BJ (cell line): ENCODE data around the gene CDC42BPA. TPM values are rescaled to one million over a fixed set of nuclear protein-coding genes. Genes with fewer than 3 reads are reported as not detected.
"Not testable (repeated sequence)": the region's sequence is repeated elsewhere in the genome, so short reads cannot be mapped to it uniquely, and the experiment has no call there.

Experiments used
- CTCF ChIA-PET: fragments of 350-600 bp; formaldehyde crosslinking; extraction: SDS; loops from one replicate; lab custom pipeline; 2021; ENCODE audit warnings: antibody characterized with exemption, inconsistent platforms; lab: Yijun Ruan, JAX
- POLR2A ChIA-PET: fragments of 300-600 bp; sonication (Branson Sonifier 250); formaldehyde crosslinking; extraction: SDS; loops from one replicate; lab custom pipeline; 2021; ENCODE audit warnings: antibody characterized with exemption; lab: Charles Lee
- DNase-seq: peaks from one replicate; pipeline ENCODE4 v3.0.0-alpha.2; 2011; ENCODE audit warnings: low read depth
- H3K27me3 ChIP-seq: 2 replicates; pipeline ENCODE4 v1.6.0; 2011; ENCODE audit warnings: low read length; ENCODE audit not compliant: control insufficient read depth, insufficient read depth
- H3K36me3 ChIP-seq: 2 replicates; pipeline ENCODE4 v1.5.1; 2011; ENCODE audit warnings: low read length; ENCODE audit not compliant: control insufficient read depth, insufficient read depth
- H3K4me3 ChIP-seq: 2 replicates; pipeline ENCODE4 v1.5.1; 2011; ENCODE audit warnings: low read depth, mild to moderate bottlenecking, control low read depth, low read length
- polyA plus RNA-seq: library from polyadenylated mRNA; depleted of rRNA; stranded (reverse); fragments of >200 nt; gene quantifications from 2 replicates; pipeline ENCODE4 v1.2.3, GENCODE V29; 2011
- TF ChIP-seq, protein P1 (sequence below): IDR thresholded peaks from 2 replicates; pipeline ENCODE4 v1.5.1; 2011; ENCODE audit warnings: low read depth, mild to moderate bottlenecking, control low read depth, inconsistent platforms, low read length, moderate library complexity; ENCODE audit not compliant: insufficient read depth

The CDC42BPA gene
- polyA plus RNA-seq, 1 experiment: 17.9 TPM

DNA sequence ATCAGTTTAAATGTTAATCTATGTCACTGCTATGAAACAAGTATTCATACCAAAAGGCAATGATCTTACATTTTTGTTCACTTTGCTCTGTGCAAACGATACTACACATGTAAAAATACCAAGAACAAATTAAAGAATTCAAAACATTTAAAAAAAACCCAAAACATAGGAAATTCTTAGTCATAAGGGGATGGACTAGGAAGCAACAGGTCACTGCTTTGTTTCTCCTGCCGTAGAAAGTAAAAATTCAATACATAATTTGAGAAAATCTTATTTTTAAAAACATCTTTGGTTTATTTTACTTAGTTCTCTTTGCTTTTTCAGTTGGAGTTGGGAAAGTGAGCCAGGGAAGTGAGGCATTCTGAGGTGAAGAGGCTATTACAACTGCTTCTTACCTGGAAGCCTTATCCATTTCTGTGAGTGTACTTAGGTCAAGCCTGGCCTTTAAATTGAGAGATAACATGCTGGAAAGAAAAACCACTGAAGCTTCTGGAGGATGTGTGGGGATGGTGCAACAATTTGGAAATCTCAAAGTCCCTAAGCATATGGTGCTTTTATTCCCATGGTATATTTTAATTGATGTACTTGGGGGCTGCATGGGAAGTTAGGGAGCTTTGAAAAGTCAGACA, 183.5 kb downstream of the CDC42BPA start:
- ChIA-PET CTCF (interaction anchor here (0.6 to 1.1 kb wide), 2 partner anchors 8 to 19 kb away, joined by 3 read pairs; no protein-coding TSS in a partner anchor), POLR2A (no interaction called here)
- H3K27me3 ChIP-seq: no peaks in the 10 kb centered on the region
- TF ChIP-seq, protein P1, sequence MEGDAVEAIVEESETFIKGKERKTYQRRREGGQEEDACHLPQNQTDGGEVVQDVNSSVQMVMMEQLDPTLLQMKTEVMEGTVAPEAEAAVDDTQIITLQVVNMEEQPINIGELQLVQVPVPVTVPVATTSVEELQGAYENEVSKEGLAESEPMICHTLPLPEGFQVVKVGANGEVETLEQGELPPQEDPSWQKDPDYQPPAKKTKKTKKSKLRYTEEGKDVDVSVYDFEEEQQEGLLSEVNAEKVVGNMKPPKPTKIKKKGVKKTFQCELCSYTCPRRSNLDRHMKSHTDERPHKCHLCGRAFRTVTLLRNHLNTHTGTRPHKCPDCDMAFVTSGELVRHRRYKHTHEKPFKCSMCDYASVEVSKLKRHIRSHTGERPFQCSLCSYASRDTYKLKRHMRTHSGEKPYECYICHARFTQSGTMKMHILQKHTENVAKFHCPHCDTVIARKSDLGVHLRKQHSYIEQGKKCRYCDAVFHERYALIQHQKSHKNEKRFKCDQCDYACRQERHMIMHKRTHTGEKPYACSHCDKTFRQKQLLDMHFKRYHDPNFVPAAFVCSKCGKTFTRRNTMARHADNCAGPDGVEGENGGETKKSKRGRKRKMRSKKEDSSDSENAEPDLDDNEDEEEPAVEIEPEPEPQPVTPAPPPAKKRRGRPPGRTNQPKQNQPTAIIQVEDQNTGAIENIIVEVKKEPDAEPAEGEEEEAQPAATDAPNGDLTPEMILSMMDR: no peak
- no peak for DNase-seq
- no peaks in the 10 kb centered on the region for H3K36me3 ChIP-seq
- no peak overlapping the region for H3K4me3 ChIP-seq

GRCh38 chr1:227132695-227133094, 185.6 kb downstream of the CDC42BPA start:
- H3K36me3 ChIP-seq, POLR2A ChIA-PET, H3K4me3 ChIP-seq, H3K27me3 ChIP-seq, DNase-seq: not testable (repeated sequence)
- CTCF ChIA-PET: interaction anchor here (1.3 kb wide), 1 partner anchor 126 kb away, joined by 4 read pairs; no protein-coding TSS in a partner anchor

DNA sequence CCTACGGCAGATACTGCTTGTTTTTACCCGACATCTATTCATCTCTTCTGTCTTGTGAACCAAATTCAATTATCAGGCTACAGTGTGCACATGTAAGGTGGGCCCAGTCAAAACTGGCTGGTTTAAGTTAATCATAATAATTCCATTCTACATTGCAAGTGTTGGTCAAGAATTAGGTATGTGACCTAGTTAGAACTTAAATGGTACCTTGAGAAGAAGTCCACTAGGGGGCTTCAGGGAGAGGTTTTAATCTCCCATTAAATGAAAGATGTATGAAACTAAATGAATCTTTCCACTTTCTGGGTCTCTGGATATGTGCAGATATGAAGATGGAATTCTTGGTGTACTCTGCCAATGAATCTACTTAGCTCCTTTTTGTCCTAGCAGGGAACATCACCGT, 187.1 kb downstream of the CDC42BPA start:
- TF ChIP-seq, protein P1: peak; percentile 62
- no peaks in the 10 kb centered on the region for H3K36me3 ChIP-seq
- no peaks in the 10 kb centered on the region for H3K27me3 ChIP-seq
- POLR2A ChIA-PET: no interaction called here
- no peak overlapping the region for H3K4me3 ChIP-seq
- CTCF ChIA-PET: interaction anchor here (0.8 to 1.3 kb wide), 3 partner anchors 53 to 128 kb away, joined by 3 to 4 read pairs (median 3); no protein-coding TSS in a partner anchor
- peak; percentile 3 for DNase-seq

- DNase-seq: no peak
- H3K4me3 ChIP-seq: no peak overlapping the region
- no peaks in the 10 kb centered on the region for H3K36me3 ChIP-seq
- POLR2A ChIA-PET: no interaction called here
- no peaks in the 10 kb centered on the region for H3K27me3 ChIP-seq
- TF ChIP-seq, protein P1: no peak
- CTCF ChIA-PET: no interaction called here
Observed at GRCh38 chr1:227127891-227128290, 190.4 kb downstream of the CDC42BPA start.

DNA sequence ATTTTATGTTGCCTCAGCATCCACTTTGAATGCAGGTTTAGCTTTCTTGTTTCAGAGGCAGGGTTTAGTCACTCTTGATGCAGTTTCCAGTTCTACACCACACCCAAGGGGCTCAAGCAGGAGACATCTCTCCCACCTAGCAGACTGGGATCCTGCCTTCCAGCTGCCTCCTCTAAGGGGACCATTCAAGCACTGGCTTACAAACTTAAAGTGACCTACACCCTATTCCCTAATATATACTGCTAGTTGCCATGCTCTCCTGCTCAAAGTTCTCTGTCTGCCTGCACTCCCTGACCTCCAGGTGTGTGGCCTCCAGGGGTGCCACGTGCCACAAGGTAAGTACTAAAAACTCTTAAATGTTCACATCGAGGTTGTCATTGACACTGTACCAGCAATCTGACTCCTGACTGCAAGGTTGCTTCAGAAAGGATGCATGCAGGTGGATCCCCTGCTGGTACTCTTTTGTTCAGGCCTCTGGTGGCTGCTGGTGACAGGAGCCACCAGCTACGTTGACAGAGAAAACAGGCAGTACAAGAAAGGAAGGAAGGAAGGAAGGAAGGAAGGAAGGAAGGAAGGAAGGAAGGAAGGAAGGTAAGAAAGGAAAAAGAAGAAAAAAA, 192.3 kb downstream of the CDC42BPA start:
- Histone ChIP-seq H3K4me3 (no peak overlapping the region), H3K27me3 (no peaks in the 10 kb centered on the region), H3K36me3 (no peaks in the 10 kb centered on the region)
- DNase-seq: no peak
- ChIA-PET POLR2A (no interaction called here), CTCF (no interaction called here)
- TF ChIP-seq, protein P1: no peak
